Measurements from ENCODE around the gene DUSP16. TPM values are rescaled to one million over a fixed set of nuclear protein-coding genes. Genes with fewer than 3 reads are reported as not detected.
A peak's percentile ranks its signal among the peaks of the same experiment; 100 is the strongest.

Gene DUSP16
- total and polyA plus RNA-seq, 2 of the 8 experiments (the other 6 are each of a cell fraction or from before 2014, with no cell fraction given), result 31.6 to 55.9 TPM

GRCh38 chr12:12562585-12563261, at the start of gene DUSP16 (continued):
- no peak for TF ChIP-seq SIN3A (conservative IDR thresholded peaks at IDR 0.05 in 1 of 2, IDR thresholded peaks at IDR 0.05 in 1 of 2; ENCODE audit: low read depth in 1 of 2, low read length in 2 of 2)
- TF ChIP-seq HDAC2 (IDR thresholded peaks at IDR 0.05; ENCODE audit: borderline replicate concordance in 1 of 2, low read depth in 2 of 2, low read length in 2 of 2), result no peak
- peak in 1 of 3 experiments; percentile 7; a peak in 1 of 4 replicates for TF ChIP-seq CTCF (IDR thresholded peaks at IDR 0.05; ENCODE audit: control extremely low read depth in 1 of 3, insufficient read depth in 1 of 3, low read depth in 1 of 3, low read length in 3 of 3)
- TF ChIP-seq MAX (IDR thresholded peaks at IDR 0.05), result no peak
- TF ChIP-seq POLR2AphosphoS5 (IDR thresholded peaks at IDR 0.05; ENCODE audit: low read depth, low read length), result peak; percentile 72
- TF ChIP-seq CREB1 (IDR thresholded peaks at IDR 0.05), result peak; percentile 81; the same call in 1 of the 2 replicates
- TF ChIP-seq TCF12 (IDR thresholded peaks at IDR 0.05; ENCODE audit: low read depth, low read length), result no peak
- no peak for TF ChIP-seq BRCA1 (IDR thresholded peaks at IDR 0.05; ENCODE audit: low read depth, low read length)
- no peak for TF ChIP-seq ATF3 (IDR thresholded peaks at IDR 0.05; ENCODE audit: insufficient read depth, low read depth, low read length)
- no peak for TF ChIP-seq KDM4A (IDR thresholded peaks at IDR 0.05; ENCODE audit: low read depth, low read length, severe bottlenecking)
- peak; percentile 81 for TF ChIP-seq ATF2 (IDR thresholded peaks at IDR 0.05; ENCODE audit: low read length)
- TF ChIP-seq SUZ12 (IDR thresholded peaks at IDR 0.05; ENCODE audit: low read length), result no peak
- TF ChIP-seq RNF2 (IDR thresholded peaks at IDR 0.05; ENCODE audit: borderline replicate concordance, low read depth, low read length, missing control alignments, poor library complexity, severe bottlenecking), result no peak
- TF ChIP-seq MAFK (IDR thresholded peaks at IDR 0.05; ENCODE audit: low read depth, low read length), result no peak
- no peak for TF ChIP-seq POU5F1 (IDR thresholded peaks at IDR 0.05; ENCODE audit: low read depth, low read length)
- TF ChIP-seq BCL11A (IDR thresholded peaks at IDR 0.05; ENCODE audit: low read depth in 2 of 2, low read length in 2 of 2), result no peak
- peak; percentile 72; the same call in 1 of the 2 replicates for TF ChIP-seq JUND (IDR thresholded peaks at IDR 0.05; ENCODE audit: low read length)
- TF ChIP-seq HDAC6 (IDR thresholded peaks at IDR 0.05; ENCODE audit: low read depth, low read length), result no peak
